Caco-2 (cell line): Measurements from ENCODE around the gene PLOD2. TPM values are rescaled to one million over a fixed set of nuclear protein-coding genes. Genes with fewer than 3 reads are reported as not detected.

Experiments
- BruUV-seq: library from RNA; stranded (reverse); fragments of 400-500 nt; replicated peaks from 2 replicates; lab custom pipeline; 2021; lab: Mats Ljungman, UMichigan
- CTCF ChIA-PET: fragments of 300-600 bp; sonication (Branson Sonifier 250); formaldehyde crosslinking; loops from one replicate; lab custom pipeline; 2022; ENCODE audit warnings: antibody characterized with exemption; lab: Charles Lee
- POLR2A ChIA-PET: fragments of 300-600 bp; sonication (Branson Sonifier 250); formaldehyde crosslinking; loops from one replicate; lab custom pipeline; 2022; ENCODE audit warnings: antibody characterized with exemption; lab: Charles Lee
- DNase-seq, 2 experiments: peaks; one replicate each; pipeline versions ENCODE4 v3.0.0 to v3.0.0-alpha.2; 2020 to 2022
- H3K27me3 ChIP-seq: replicated peaks from 2 replicates; pipeline ENCODE4 v1.6.0; 2011; ENCODE audit warnings: low read length; ENCODE audit not compliant: control insufficient read depth, insufficient read depth
- H3K36me3 ChIP-seq: 2 replicates; pipeline ENCODE4 v1.5.1; 2011; ENCODE audit warnings: low read length; ENCODE audit not compliant: control insufficient read depth, insufficient read depth
- H3K4me1 ChIP-seq: fragments of 250-450 bp; sonication (Bioruptor Pico); 2 replicates; pipeline ENCODE4 v1.5.1; 2020; ENCODE audit warnings: mild to moderate bottlenecking
- H3K4me3 ChIP-seq: 2 replicates; pipeline ENCODE4 v1.5.1; 2011; ENCODE audit warnings: low read depth, mild to moderate bottlenecking, control low read depth, low read length
- H3K9me3 ChIP-seq: fragments of 250-450 bp; sonication (Bioruptor Pico); 2 replicates; pipeline ENCODE4 v1.5.1; 2020; ENCODE audit warnings: mild to moderate bottlenecking, moderate library complexity
- H3K27ac Mint-ChIP-seq: one replicate; pipeline ENCODE4 v1.8.0; 2022; ENCODE audit warnings: mixed read lengths; ENCODE audit not compliant: unreplicated experiment
- H3K27me3 Mint-ChIP-seq: one replicate; pipeline ENCODE4 v1.8.0; 2022; ENCODE audit warnings: mixed read lengths; ENCODE audit not compliant: insufficient read depth, unreplicated experiment
- H3K36me3 Mint-ChIP-seq: one replicate; pipeline ENCODE4 v1.8.0; 2022; ENCODE audit warnings: mild to moderate bottlenecking, mixed read lengths; ENCODE audit not compliant: insufficient read depth, unreplicated experiment
- H3K4me1 Mint-ChIP-seq: one replicate; pipeline ENCODE4 v1.8.0; 2022; ENCODE audit warnings: low read depth, mixed read lengths; ENCODE audit not compliant: unreplicated experiment
- H3K4me3 Mint-ChIP-seq: one replicate; pipeline ENCODE4 v1.8.0; 2022; ENCODE audit warnings: mild to moderate bottlenecking, moderate library complexity, mixed read lengths; ENCODE audit not compliant: unreplicated experiment
- H3K9me3 Mint-ChIP-seq: one replicate; pipeline ENCODE4 v1.8.0; 2022; ENCODE audit warnings: mixed read lengths; ENCODE audit not compliant: unreplicated experiment
- CTCF ChIP-seq, 2 experiments: fragments of 200-600 bp in 1 of 2; IDR thresholded peaks; 1 replicate in 1 of 2; 2 replicates in 1 of 2; pipeline versions ENCODE4 v1.5.1 to v1.8.0; 2011 to 2022; ENCODE audit warnings: antibody characterized with exemption in 1 of 2, control low read depth in 1 of 2, inconsistent platforms in 1 of 2, low read depth in 1 of 2, low read length in 1 of 2, mild to moderate bottlenecking in 1 of 2, moderate library complexity in 1 of 2; ENCODE audit not compliant: insufficient read depth in 1 of 2, severe bottlenecking in 1 of 2, unreplicated experiment in 1 of 2
- intact Hi-C: fragments of 100-400 bp; cut with micrococcal nuclease; formaldehyde crosslinking; loops from one replicate; pipeline ENCODE4 v1.10.0; 2022; ENCODE audit not compliant: unreplicated experiment
- total RNA-seq: library from RNA; stranded (reverse); gene quantifications from 2 replicates; pipeline ENCODE4 v1.2.3, GENCODE V29; 2022

PLOD2 gene
- total RNA-seq, 1 experiment from 2014 or later, result 53.1 TPM

GRCh38 chr3:146162561-146162960 lies 1.6 kb upstream of the PLOD2 start:
- H3K27me3 ChIP-seq, result no peaks in the 10 kb centered on the region
- peaks cover 20% of the 10 kb centered on the region for H3K4me1 Mint-ChIP-seq
- CTCF ChIA-PET, result interaction anchor here (3.2 kb wide), 1 partner anchor 27 kb away, joined by 13 read pairs; no protein-coding TSS in a partner anchor
- H3K4me3 ChIP-seq, result no peak overlapping the region
- no peak for TF ChIP-seq CTCF (IDR thresholded peaks at IDR 0.05; ENCODE audit: insufficient read depth in 1 of 2, low read depth in 1 of 2, low read length in 1 of 2, severe bottlenecking in 1 of 2, unreplicated experiment in 1 of 2)
- no peaks in the 10 kb centered on the region for H3K4me1 ChIP-seq
- H3K27me3 Mint-ChIP-seq, result no peaks in the 10 kb centered on the region
- H3K4me3 Mint-ChIP-seq, result peak overlapping the region; percentile 80
- H3K9me3 ChIP-seq, result no peaks in the 10 kb centered on the region
- no peak for DNase-seq
- no peaks in the 10 kb centered on the region for H3K9me3 Mint-ChIP-seq
- no TSS peak for BruUV-seq
- H3K27ac Mint-ChIP-seq, result peak overlapping the region; percentile 32
- POLR2A ChIA-PET, result interaction anchor here (0.6 kb wide), 1 partner anchor 1682 kb away, joined by 3 read pairs; no protein-coding TSS in a partner anchor
- peaks cover 18% of the 10 kb centered on the region for H3K36me3 Mint-ChIP-seq
- intact Hi-C loops, result loop anchor here (5.0 kb wide), 1 partner anchor 380 kb away; the partner anchor contains the start of gene PLSCR1
- H3K36me3 ChIP-seq, result no peaks in the 10 kb centered on the region

GRCh38 chr3:146161663-146162002 lies 649 bp upstream of the PLOD2 start:
- Mint-ChIP-seq H3K9me3 (no peaks in the 10 kb centered on the region), H3K4me1 (peaks cover 25% of the 10 kb centered on the region), H3K27me3 (no peaks in the 10 kb centered on the region), H3K36me3 (peaks cover 18% of the 10 kb centered on the region), H3K4me3 (peak overlapping the region; percentile 80), H3K27ac (peak overlapping the region; percentile 81)
- H3K36me3 ChIP-seq, result no peaks in the 10 kb centered on the region
- no peaks in the 10 kb centered on the region for H3K27me3 ChIP-seq
- ChIA-PET CTCF (interaction anchor here (1.2 to 3.2 kb wide), 4 partner anchors 26 to 165 kb away, joined by 3 to 34 read pairs (median 10); no protein-coding TSS in a partner anchor), POLR2A (interaction anchor here (0.6 to 0.9 kb wide), 3 partner anchors 61 to 886 kb away, joined by 3 to 6 read pairs (median 3); no protein-coding TSS in a partner anchor)
- TF ChIP-seq CTCF (IDR thresholded peaks at IDR 0.05; ENCODE audit: insufficient read depth in 1 of 2, low read depth in 1 of 2, low read length in 1 of 2, severe bottlenecking in 1 of 2, unreplicated experiment in 1 of 2), result no peak
- peak in 1 of 2 experiments; percentile 34 for DNase-seq
- BruUV-seq, result TSS peak; percentile 88
- H3K9me3 ChIP-seq, result no peaks in the 10 kb centered on the region
- H3K4me3 ChIP-seq, result peak overlapping the region; percentile 92
- no peaks in the 10 kb centered on the region for H3K4me1 ChIP-seq
- intact Hi-C loops, result loop anchor here (1.0 to 5.0 kb wide), 4 partner anchors 11 to 381 kb away; partner anchors contain the start of gene PLSCR1

- BruUV-seq, result no TSS peak
- ChIA-PET POLR2A (interaction anchor here (0.6 to 1.0 kb wide), 4 partner anchors 11 to 95 kb away, joined by 3 to 6 read pairs (median 4); no protein-coding TSS in a partner anchor), CTCF (interaction anchor here (0.5 to 3.2 kb wide), 6 partner anchors 25 to 482 kb away, joined by 3 to 34 read pairs (median 6); no protein-coding TSS in a partner anchor)
- peak overlapping the region; percentile 80 for H3K4me3 Mint-ChIP-seq
- peak in 1 of 2 experiments; percentile 77 for TF ChIP-seq CTCF (IDR thresholded peaks at IDR 0.05; ENCODE audit: insufficient read depth in 1 of 2, low read depth in 1 of 2, low read length in 1 of 2, severe bottlenecking in 1 of 2, unreplicated experiment in 1 of 2)
- no peaks in the 10 kb centered on the region for H3K9me3 Mint-ChIP-seq
- no peaks in the 10 kb centered on the region for H3K27me3 ChIP-seq
- H3K4me1 Mint-ChIP-seq, result peaks cover 27% of the 10 kb centered on the region
- H3K4me1 ChIP-seq, result no peaks in the 10 kb centered on the region
- intact Hi-C loops, result loop anchor here (1.0 to 5.0 kb wide), 2 partner anchors 95 to 382 kb away; partner anchors contain the start of gene PLSCR1
- no peaks in the 10 kb centered on the region for H3K9me3 ChIP-seq
- no peaks in the 10 kb centered on the region for H3K36me3 ChIP-seq
- peak; percentile 69 to 76 for DNase-seq
- peak overlapping the region; percentile 92 for H3K4me3 ChIP-seq
- peaks cover 18% of the 10 kb centered on the region for H3K36me3 Mint-ChIP-seq
- no peaks in the 10 kb centered on the region for H3K27me3 Mint-ChIP-seq
- peak overlapping the region; percentile 76 for H3K27ac Mint-ChIP-seq
These were observed 542 bp downstream of the PLOD2 start for GRCh38 chr3:146160321-146160963.
